ENCODE measurements around the gene PYGM. TPM values are rescaled to one million over a fixed set of nuclear protein-coding genes. Genes with fewer than 3 reads are reported as not detected.

The PYGM gene
- total and polyA plus RNA-seq, 2 of the 8 experiments (the other 6 are each of a cell fraction or from before 2014, with no cell fraction given), result 9.6 to 10.0 TPM

DNA sequence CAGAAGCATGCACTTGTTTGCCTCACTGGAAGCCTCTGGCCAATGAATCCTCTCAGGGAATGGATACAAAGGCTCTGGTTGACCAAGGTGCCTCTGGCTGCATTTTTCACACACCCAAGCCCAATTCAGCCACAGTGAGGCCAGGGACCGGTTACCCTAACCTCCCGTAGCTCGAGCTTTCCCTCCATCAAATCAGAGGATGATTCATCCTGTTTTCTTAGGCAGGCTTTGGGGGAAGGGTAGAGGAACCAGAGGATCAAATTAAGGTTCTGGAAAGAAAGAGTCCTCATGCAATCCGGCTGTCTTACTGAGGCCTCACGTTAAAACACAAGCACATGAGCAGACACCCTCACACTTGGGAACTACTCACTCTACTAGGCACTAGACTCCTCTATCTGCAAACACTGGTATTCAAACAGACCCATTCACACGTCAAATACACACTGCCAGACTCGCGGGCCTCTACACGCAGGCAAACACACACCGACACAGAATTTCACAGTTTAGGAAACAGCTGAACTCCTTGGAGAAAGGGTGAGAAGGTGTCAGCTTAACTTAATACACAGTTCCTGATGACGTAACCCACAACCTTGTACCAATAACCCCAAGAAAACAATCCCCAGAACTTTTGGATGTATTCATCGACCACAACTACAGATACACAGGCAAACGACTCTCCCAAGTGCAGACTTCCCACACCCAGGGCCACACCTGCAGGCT lies 49.2 kb downstream of the PYGM start:
- peak overlapping the region; percentile 15; the same call in 1 of the 2 replicates for H2BK5ac ChIP-seq (ENCODE audit: low read depth, low read length)
- no peak overlapping the region for H3K4ac ChIP-seq (replicated peaks; ENCODE audit: insufficient read length, low read depth, low read length)
- H3K4me1 ChIP-seq (replicated peaks in 1 of 4; ENCODE audit: control insufficient read depth in 3 of 4, insufficient read depth in 4 of 4, low read length in 3 of 4), result peaks cover 12 to 23% (median 16%) of the 10 kb centered on the region in 4 experiments
- ChIA-PET CTCF (ENCODE audit: partially characterized antibody) (interaction anchor here (0.6 to 4.2 kb wide), 8 partner anchors 11 to 63 kb away, joined by 3 to 30 read pairs (median 3); no protein-coding TSS in a partner anchor), POLR2A (ENCODE audit: partially characterized antibody) (interaction anchor here (0.7 to 3.4 kb wide), 5 partner anchors 12 to 169 kb away, joined by 3 to 10 read pairs (median 5); no protein-coding TSS in a partner anchor)
- peak overlapping the region; percentile 4 for H4K91ac ChIP-seq (replicated peaks; ENCODE audit: insufficient read length, low read length)
- H2BK12ac ChIP-seq (ENCODE audit: low read depth, low read length), result peak overlapping the region; percentile 97
- DNase-seq (ENCODE audit: low read depth in 1 of 2, low spot score in 2 of 2) (no peak), FAIRE-seq (no peak)
- peak overlapping the region; percentile 59; the same call in 1 of the 2 replicates for H2AFZ ChIP-seq (ENCODE audit: low read length)
- peaks cover 12% of the 10 kb centered on the region; the same call in 1 of the 2 replicates for H3K23me2 ChIP-seq (ENCODE audit: low read depth, low read length)
- H3K4me3 ChIP-seq (ENCODE audit: extremely low read depth in 1 of 4, insufficient read depth in 2 of 4, low read depth in 3 of 4, low read length in 4 of 4), result peak overlapping the region; percentile 7 to 55 (median 23); a peak in 4 of 8 replicates
- peak overlapping the region; percentile 66 to 80 for H3K4me2 ChIP-seq (ENCODE audit: insufficient read depth in 1 of 2, low read depth in 2 of 2, low read length in 2 of 2)
- H2AK5ac ChIP-seq (ENCODE audit: low read depth, low read length), result no peak overlapping the region
- H3K23ac ChIP-seq (ENCODE audit: insufficient read length), result no peak overlapping the region
- no peak overlapping the region for H3K14ac ChIP-seq (ENCODE audit: insufficient read length)
- no peak overlapping the region for H3K18ac ChIP-seq (ENCODE audit: extremely low read depth, low read length)
- no peaks in the 10 kb centered on the region for H3K9me3 ChIP-seq (ENCODE audit: insufficient read depth in 2 of 2, low read depth in 1 of 2, low read length in 1 of 2)
- no peak overlapping the region for H4K5ac ChIP-seq (ENCODE audit: insufficient read length, low read depth, low read length)
- no peak overlapping the region for H3K9ac ChIP-seq (replicated peaks in 1 of 4; ENCODE audit: extremely low read depth in 1 of 4, low read depth in 3 of 4, low read length in 3 of 4)
- peaks cover 2 to 4% of the 10 kb centered on the region in 2 experiments for H4K20me1 ChIP-seq (replicated peaks in 1 of 2; ENCODE audit: control insufficient read depth in 1 of 2, insufficient read depth in 2 of 2, low read length in 2 of 2)
- H2BK120ac ChIP-seq (replicated peaks; ENCODE audit: low read depth, low read length), result no peak overlapping the region
- H3K79me1 ChIP-seq (ENCODE audit: low read depth, low read length), result no peaks in the 10 kb centered on the region; the same call in 1 of the 2 replicates
- H3K27ac ChIP-seq (ENCODE audit: low read depth, low read length), result no peak overlapping the region
- H3K79me2 ChIP-seq (ENCODE audit: control insufficient read depth in 1 of 2, insufficient read depth in 2 of 2, low read length in 2 of 2), result no peaks in the 10 kb centered on the region
- H2BK15ac ChIP-seq (ENCODE audit: low read length), result peak overlapping the region; percentile 97; the same call in 1 of the 2 replicates
- peaks cover 0 to 3% (median 0%) of the 10 kb centered on the region in 4 experiments; a peak in 1 of 8 replicates for H3K36me3 ChIP-seq (ENCODE audit: control insufficient read depth in 2 of 4, insufficient read depth in 4 of 4, low read length in 3 of 4)
- WGBS, 2 experiments (ENCODE audit: extremely low coverage in 1 of 2, insufficient coverage in 1 of 2, insufficient read length in 1 of 2, insufficient replicate concordance in 2 of 2, low coverage in 1 of 2, low lambda C conversion rate in 2 of 2, missing lambda C conversion rate in 1 of 2), result 61% methylated on average over 13 of the region's 13 CpGs; no CpG with 5 or more reads in 1 of the 2 experiments
- H3K56ac ChIP-seq (replicated peaks; ENCODE audit: insufficient read length, low read depth, low read length), result no peak overlapping the region
- H4K8ac ChIP-seq (ENCODE audit: extremely low read depth, insufficient read depth, low read length), result 0 out of 2 replicates have a peak overlapping the region, but pooled peaks have one; percentile 6
- no peak overlapping the region; the same call in 1 of the 2 replicates for H2BK20ac ChIP-seq (ENCODE audit: low read length)
- H3K27me3 ChIP-seq (replicated peaks in 1 of 4; ENCODE audit: control insufficient read depth in 3 of 4, extremely low read depth in 1 of 4, insufficient read depth in 3 of 4, low read length in 3 of 4), result peaks cover 12 to 45% (median 31%) of the 10 kb centered on the region in 4 experiments
- TF ChIP-seq SIX5 (IDR thresholded peaks at IDR 0.05; ENCODE audit: low read depth, low read length) (no peak), RAD21 (IDR thresholded peaks at IDR 0.05 in 1 of 2, conservative IDR thresholded peaks at IDR 0.05 in 1 of 2; ENCODE audit: low read depth in 2 of 2, low read length in 2 of 2) (no peak), YY1 (IDR thresholded peaks at IDR 0.05; ENCODE audit: low read depth, low read length) (no peak), TAF1 (IDR thresholded peaks at IDR 0.05; ENCODE audit: low read depth, low read length) (no peak), POU5F1 (IDR thresholded peaks at IDR 0.05; ENCODE audit: low read depth, low read length) (no peak), SP1 (IDR thresholded peaks at IDR 0.05; ENCODE audit: low read depth, low read length) (no peak), PHF8 (conservative IDR thresholded peaks at IDR 0.05; ENCODE audit: low read depth, low read length) (no peak), NANOG (IDR thresholded peaks at IDR 0.05; ENCODE audit: insufficient read depth, low read depth, low read length, poor library complexity, severe bottlenecking) (no peak), BACH1 (IDR thresholded peaks at IDR 0.05; ENCODE audit: low read length) (no peak), MAFK (IDR thresholded peaks at IDR 0.05; ENCODE audit: low read depth, low read length) (no peak), E2F6 (IDR thresholded peaks at IDR 0.05) (no peak)
